Measurements from ENCODE around the gene MAPK8IP1. TPM values are rescaled to one million over a fixed set of nuclear protein-coding genes. Genes with fewer than 3 reads are reported as not detected.

MAPK8IP1 gene
- total RNA-seq, 3 donors from 2014 or later: 1.6 to 12.3 (median 2.5) TPM

DNA sequence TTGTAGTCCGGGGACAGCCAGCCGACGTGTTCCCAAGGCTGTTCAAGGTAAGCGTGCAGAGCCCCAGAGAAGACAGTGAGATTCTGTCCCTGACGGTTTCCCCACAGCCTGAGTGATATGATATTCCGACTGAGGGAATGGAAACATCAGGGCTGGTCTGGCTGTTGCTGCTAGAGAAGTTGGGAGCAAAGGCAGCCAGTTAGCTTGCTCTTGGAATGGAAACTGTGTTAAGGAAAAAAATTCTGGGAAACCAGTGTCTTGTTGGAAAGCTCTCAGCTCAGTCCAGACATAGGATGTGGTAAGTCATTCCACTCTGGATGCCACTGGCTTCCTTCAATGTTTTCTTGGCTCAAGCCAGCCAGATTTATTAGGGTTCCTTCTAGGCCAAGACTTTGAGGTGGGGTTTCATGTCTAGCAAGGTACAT, 29.4 kb upstream of the MAPK8IP1 start:
- Histone ChIP-seq H3K4me1 (ENCODE audit: low read depth) (peaks cover 33% of the 10 kb centered on the region), H3K36me3 (ENCODE audit: low read depth) (peaks cover under 1% of the 10 kb centered on the region), H3K9me3 (no peaks in the 10 kb centered on the region), H3K4me3 (no peak overlapping the region)
- TF ChIP-seq, protein P1, sequence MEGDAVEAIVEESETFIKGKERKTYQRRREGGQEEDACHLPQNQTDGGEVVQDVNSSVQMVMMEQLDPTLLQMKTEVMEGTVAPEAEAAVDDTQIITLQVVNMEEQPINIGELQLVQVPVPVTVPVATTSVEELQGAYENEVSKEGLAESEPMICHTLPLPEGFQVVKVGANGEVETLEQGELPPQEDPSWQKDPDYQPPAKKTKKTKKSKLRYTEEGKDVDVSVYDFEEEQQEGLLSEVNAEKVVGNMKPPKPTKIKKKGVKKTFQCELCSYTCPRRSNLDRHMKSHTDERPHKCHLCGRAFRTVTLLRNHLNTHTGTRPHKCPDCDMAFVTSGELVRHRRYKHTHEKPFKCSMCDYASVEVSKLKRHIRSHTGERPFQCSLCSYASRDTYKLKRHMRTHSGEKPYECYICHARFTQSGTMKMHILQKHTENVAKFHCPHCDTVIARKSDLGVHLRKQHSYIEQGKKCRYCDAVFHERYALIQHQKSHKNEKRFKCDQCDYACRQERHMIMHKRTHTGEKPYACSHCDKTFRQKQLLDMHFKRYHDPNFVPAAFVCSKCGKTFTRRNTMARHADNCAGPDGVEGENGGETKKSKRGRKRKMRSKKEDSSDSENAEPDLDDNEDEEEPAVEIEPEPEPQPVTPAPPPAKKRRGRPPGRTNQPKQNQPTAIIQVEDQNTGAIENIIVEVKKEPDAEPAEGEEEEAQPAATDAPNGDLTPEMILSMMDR (IDR thresholded peaks at IDR 0.05): no peak
- intact Hi-C loops (cut with DNase I, micrococcal nuclease): no loop called here
- ATAC-seq: no peak
- no peak for DNase-seq

DNA sequence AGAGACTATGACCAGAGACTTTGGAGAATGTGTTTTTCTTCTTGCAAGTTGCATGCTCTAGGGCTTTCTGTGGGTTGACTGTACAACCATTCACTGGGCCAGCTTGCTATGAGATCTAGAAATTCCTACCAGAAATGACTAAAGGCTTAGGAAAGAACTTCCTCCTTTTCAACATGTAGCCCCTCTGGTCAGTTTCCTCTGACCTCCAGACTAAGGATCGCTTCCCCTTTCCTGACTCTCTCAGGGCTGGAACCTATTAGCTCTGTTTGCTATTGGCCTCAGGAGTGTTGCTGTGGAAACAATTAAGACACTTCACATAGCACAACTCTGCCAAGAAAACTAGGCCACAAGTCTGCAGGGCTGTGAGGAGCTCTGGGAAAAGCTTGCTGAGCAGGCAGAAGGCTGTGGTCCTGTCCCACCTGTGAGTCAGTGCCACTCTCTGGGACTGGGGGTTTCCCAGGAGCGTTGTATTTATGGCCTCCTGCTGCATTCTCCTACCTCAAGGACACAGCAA, 27.4 kb upstream of the MAPK8IP1 start:
- Histone ChIP-seq H3K36me3 (ENCODE audit: low read depth) (peaks cover 11% of the 10 kb centered on the region), H3K4me3 (no peak overlapping the region), H3K9me3 (no peaks in the 10 kb centered on the region), H3K4me1 (ENCODE audit: low read depth) (peaks cover 28% of the 10 kb centered on the region)
- TF ChIP-seq, protein P1 (IDR thresholded peaks at IDR 0.05): no peak
- DNase-seq (no peak), ATAC-seq (peak; percentile 38)
- intact Hi-C loops (cut with DNase I, micrococcal nuclease): no loop called here

DNA sequence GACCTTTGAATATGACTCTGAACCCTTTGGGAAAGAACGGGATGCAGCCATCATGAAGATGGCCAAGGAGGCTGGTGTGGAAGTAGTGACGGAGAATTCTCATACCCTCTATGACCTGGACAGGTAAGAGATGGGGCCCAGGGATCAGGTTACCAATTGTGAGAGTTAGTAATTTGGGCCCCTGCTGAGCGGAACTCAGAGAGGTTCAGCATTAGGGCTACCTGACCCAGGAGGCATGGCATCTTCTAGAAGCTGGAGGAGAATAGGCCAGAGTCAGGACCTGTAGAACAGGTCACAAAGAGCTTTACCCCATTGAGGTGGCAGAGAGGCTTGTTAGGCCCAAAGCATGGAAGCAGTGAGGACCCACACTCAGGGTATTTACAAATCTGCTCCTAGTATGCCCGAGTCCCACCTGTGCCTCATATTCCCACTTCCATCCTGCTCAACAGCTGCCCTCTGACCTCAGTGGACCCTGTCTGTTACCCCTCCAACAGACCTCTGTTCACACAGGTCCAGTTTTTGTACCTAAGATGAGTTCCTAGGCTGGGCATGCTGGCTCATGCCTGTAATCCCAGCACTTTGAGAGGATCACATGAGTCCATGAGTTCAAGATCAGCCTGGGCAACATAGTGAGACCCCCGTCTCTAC, 26.6 kb upstream of the MAPK8IP1 start:
- TF ChIP-seq, protein P1 (IDR thresholded peaks at IDR 0.05): no peak
- Histone ChIP-seq H3K4me3 (no peak overlapping the region), H3K9me3 (no peaks in the 10 kb centered on the region), H3K36me3 (ENCODE audit: low read depth) (peaks cover 11% of the 10 kb centered on the region), H3K4me1 (ENCODE audit: low read depth) (peaks cover 28% of the 10 kb centered on the region)
- intact Hi-C loops (cut with DNase I, micrococcal nuclease): no loop called here
- no peak for ATAC-seq
- no peak for DNase-seq

DNA sequence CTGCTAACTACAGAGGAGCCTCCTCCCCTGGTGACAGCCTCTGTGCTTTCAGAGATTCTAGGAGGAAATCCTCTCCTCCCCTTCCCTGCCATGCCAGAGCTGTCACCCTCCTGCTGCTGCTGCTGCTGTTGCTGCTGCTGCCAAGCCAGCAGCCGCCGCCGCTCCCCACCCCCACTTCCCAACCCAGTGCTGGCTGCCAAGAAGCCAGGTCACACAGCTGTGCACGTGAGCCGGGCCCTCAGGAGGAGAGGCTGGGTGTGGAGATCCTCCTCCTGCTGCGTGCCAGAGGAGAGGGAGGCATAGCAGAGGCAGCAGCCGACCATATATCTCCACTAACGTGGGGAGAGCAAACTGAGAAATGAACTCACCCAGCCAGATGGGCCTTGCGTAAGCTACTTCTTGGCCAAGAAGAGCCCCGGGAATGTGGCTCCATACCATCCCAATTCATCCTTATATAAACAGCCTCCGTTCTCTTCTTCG, 25.8 kb upstream of the MAPK8IP1 start:
- intact Hi-C loops (cut with DNase I, micrococcal nuclease): no loop called here
- Histone ChIP-seq H3K9me3 (no peaks in the 10 kb centered on the region), H3K4me1 (ENCODE audit: low read depth) (peaks cover 28% of the 10 kb centered on the region), H3K4me3 (no peak overlapping the region), H3K36me3 (ENCODE audit: low read depth) (peaks cover 11% of the 10 kb centered on the region)
- TF ChIP-seq, protein P1 (IDR thresholded peaks at IDR 0.05): no peak
- peak; percentile 94 for ATAC-seq
- peak; percentile 93 to 96 (median 94) for DNase-seq

DNA sequence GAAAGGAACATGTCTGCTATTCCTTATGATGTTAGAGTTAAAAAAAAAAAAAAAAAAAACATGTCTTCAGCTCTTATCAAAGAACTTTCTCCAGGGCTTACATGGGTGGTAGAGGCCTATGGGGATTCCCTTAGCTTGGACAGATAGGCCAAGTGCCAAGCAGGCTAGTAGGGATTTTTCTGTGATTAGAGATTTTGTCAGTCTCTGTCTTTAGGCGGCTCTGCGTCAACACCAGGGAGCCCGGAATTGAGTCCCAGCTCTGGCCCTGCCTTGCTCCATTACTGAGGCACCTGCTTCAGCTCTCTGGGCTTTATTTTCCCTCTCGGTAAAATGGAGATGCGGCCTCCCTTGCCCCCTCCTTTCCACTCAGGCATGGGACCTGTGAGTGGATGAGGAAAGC, 25.1 kb upstream of the MAPK8IP1 start:
- no peak for DNase-seq
- Histone ChIP-seq H3K4me1 (ENCODE audit: low read depth) (peaks cover 28% of the 10 kb centered on the region), H3K4me3 (no peak overlapping the region), H3K9me3 (no peaks in the 10 kb centered on the region), H3K36me3 (ENCODE audit: low read depth) (peaks cover 11% of the 10 kb centered on the region)
- intact Hi-C loops (cut with DNase I, micrococcal nuclease): no loop called here
- ATAC-seq: no peak
- TF ChIP-seq, protein P1 (IDR thresholded peaks at IDR 0.05): no peak

Measured in mucosa of descending colon (tissue), 3 donors.